GM18520 (cell line): ENCODE measurements around the gene RNF150.

Experiments
- ATAC-seq: cut with Tn5 transposase; IDR thresholded peaks from one replicate; pipeline ENCODE4 v1.9.1; 2021; ENCODE audit not compliant: unreplicated experiment

Gene RNF150

DNA sequence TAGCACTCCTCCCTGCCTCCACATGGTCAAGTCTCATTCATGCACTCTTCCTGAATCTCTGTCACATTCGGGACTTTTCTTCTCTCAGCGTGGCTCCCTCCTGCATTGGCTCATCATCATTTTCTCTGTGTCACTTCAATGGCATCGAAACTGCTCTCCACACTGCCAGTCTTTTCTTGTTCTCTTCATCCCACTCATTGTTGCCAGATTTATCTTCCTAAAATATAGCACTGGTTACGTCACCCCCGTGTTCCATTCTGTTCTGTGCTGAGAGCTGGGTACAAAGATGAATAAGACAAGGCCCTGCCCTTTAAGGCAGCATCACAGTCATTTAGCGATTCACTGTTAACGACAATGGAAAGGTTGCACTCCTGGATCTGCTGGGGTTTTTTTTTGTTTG, 202.7 kb downstream of the RNF150 start:
- ATAC-seq: no peak

DNA sequence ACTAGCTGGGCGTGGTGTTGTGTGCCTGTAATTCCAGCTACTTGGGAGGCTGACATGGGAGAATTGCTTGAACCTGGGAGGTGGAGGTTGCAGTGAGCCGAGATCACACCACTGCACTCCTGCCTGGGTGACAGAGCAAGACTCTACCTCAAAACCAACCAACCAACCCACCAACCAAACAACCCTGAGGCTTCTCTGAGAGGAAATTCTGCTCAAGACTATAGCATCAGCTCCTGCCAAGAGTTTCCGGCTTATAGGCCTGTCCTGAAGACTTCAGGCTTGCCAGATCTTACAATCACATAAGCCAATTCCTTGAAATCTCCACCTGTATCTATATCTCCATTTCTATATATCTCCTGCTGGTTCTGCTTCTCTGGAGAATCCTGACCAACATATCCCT, 203.3 kb downstream of the RNF150 start:
- no peak for ATAC-seq

DNA sequence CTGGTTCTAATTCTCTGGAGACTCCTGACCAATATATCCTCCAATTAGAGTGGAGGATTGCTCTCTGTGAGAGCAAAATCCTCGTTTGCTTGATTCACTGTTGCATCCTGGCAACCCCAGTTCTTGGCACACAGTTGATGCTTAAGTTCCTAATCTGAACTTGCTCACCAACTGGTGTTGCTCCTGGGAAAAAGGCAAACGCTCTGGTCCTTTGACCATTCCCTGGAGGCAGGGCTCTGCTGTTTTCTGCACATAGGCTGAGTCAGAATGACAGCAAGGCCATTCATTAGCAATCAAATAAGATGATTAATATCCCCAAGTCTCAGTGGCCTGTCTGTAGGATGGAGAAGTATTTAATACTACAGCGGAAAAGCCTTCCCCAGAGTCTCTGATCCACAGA, 204.4 kb downstream of the RNF150 start:
- no peak for ATAC-seq

DNA sequence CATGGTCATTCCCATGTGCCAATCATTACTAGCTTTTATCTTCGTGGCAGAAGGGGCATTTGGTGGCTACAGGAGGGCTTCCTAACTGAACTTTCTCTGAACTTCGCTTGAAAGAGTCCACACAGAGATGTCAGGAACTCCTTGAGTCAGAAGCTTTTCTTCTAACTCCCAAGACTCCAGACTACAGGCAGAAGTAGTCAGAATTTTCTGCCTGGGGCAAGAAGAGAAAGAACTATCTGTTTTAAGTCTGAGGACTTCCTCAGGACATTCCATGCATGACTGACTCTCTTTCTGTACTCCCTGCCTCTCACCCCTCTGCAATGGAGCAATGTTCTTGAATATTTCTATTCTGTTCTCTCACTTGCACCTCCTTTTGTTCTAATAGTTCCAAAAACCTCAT, 206.6 kb downstream of the RNF150 start:
- no peak for ATAC-seq

DNA sequence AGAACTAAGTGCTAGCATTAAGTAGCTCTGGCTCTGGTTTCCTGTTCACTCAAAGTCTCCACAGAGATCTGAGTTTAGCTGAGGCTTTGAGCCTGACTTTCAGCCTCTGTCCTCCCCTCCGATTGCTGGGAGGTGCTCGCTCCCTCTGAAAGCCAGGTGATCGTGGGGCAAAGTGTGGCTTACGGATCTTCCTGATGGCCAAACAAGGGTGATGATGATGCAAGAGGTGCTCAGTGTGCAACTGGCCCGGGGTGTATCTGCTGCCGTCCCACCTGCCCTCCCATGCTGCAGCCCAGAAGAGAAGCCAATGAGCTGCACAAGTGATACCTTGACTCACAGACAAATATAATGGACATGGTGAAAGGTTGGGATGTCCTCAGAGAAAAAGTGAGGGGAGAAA, 207.9 kb downstream of the RNF150 start:
- ATAC-seq: no peak

DNA sequence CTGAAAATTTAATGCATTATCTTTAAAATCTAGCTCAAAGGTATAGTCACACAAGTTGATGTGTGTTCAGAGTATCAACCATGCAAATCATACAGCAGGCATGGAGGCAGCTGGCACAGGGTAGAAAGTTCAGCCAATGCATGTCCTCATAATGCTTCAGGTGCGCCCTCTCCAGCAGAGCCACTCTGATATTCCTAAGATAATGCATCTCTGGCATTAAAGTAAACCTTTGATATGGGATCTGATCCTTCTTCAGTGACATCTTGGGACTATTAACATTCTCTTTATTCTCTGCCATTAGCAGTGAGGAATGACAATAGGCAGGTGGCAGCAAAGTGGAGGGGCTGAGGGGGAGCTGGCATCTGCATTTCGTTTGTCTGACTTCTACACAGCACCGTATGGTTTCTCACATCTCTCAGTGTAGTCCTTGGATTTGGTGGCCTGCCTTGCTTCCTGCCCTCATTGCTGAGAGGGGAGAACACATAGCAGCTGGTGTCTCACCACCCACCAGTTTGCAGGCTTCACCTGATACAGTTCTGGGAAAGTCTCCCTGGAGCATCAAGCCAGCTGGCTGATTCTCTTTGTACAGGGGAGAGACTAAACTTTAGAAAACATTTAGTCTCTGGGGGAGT, 208.4 kb downstream of the RNF150 start:
- no peak for ATAC-seq

DNA sequence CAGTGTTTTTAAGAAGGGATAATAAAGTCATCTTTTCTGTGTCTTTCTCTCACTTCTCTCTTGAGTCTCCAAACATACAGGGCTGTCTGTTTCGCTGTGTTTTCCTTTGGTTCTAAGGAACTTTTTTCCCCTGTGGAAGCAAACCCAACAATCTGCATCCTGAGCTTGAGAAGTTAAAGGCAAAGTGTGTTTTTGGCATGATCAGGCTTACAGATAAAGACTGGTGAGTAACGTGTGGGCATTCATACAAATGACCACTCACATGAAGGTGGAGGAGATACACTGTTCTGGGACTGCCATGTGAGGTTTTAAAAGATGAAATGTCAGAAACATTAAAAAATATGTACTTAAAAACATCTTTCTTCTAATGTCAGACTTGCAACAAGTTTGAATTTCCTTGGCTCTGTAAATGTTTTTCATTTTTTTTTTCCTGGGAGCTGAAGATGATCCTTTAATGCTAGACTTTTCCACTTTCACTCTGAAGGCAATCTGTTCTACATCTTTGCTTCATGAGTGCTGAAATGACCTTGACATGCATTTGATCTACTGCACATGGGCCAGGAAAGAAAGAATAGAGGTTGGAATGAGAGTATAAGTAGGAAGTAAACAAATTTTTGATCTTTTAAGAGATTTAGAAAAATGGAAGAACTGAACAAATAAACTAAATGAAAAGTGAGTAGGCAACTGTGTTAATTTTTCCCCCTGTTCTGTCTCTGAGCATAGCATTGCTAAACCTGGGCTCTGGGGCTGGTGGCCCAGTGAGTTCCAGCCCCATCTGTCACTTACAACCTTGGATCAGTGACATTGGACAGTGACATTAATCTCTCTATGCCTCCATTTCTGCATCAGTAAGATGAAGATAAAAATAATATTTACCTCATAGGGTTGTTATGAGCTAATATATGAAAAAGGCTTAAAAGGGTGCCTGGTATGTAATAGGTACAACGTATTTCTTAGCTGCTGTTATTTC, 226.0 kb downstream of the RNF150 start:
- ATAC-seq: no peak

DNA sequence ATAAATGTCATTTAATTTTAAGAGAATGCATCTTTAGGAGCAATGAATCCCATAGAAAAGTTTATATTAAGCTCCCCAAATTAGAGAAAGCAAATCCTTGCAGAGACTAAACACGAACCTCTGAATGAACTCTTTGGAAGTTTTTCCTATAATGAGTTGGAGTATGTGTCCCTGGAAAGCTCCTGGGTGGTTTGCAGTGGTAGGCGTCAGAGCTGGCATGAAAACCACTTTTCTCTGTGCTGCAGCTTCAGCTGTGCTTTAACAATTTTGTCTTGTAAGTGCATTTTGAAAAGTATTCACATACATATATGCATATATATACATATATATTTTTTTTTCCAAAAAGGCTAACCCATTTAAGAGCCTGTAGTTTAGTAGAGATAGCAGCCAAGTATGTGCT, 228.4 kb downstream of the RNF150 start:
- ATAC-seq: no peak

DNA sequence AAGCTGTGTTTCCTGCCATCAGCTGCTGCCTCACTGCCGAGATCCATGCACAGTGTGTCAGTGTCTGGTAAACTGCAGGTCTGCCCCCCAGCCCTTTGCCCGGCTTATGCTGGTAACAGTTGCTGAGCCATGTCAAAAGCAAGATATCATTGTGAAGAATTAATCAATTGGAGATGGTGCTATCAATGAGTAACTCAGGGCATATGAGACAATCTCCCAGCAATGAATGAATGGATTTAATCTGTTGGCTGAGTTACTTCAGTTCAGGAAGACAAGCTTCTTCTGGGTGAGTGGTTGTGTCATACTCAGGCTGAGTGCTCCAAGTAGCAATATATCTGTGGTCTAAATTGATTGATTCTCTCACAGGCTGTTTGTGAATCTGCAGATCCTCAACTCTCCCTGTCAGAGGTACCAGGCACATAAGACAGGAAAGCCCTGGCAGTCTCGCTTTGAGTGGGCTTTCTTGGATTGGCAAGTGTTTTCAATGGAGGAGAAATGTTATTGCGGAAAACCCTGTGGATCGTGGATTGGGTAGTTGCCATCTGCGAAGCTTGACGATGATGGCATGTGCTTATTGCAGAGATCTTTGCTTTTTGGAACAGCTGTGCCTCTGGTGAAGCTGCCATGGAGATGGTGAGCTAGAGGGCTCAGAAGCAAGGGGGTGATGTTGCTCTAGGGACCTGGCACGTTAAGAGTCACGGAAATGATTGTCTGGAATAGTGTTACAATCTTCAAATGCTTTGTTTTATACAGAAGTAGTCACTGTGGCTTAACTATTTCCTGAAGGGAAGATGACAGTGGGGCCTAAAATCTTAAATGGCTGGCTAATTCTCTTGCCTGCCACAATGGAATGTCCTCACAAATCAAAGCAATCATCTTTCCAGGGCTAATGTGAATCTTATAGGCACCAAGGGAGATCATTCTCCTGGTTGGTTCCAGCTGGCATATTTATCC, 229.5 kb downstream of the RNF150 start:
- no peak for ATAC-seq

DNA sequence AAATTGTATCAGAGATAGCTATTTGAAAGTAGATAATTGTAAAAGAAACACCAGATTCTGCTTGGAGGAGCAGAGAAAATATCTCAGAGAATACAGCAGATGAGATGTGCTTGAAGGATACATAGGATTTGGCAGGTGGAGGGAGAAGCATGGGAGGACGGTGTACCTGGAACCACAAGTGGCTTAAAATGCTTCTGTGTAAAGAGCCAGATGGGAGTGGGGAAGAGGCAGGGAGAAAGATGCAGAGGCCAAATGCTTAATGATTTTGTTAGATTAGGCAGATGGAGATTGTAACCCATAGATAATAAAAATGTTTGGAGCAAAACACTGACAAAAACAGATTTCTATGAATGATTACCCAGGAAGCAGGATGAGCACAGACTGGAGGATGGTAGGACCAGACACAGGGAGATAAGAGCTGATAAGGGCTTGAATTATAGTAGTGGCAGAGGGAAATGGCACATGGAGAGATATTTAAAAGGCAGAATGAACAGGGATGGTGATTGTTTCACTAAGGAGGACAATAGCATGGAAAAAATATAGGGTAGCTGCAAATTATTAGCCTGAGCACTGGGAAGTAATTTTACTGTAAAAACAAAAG, 231.4 kb downstream of the RNF150 start:
- ATAC-seq: no peak

DNA sequence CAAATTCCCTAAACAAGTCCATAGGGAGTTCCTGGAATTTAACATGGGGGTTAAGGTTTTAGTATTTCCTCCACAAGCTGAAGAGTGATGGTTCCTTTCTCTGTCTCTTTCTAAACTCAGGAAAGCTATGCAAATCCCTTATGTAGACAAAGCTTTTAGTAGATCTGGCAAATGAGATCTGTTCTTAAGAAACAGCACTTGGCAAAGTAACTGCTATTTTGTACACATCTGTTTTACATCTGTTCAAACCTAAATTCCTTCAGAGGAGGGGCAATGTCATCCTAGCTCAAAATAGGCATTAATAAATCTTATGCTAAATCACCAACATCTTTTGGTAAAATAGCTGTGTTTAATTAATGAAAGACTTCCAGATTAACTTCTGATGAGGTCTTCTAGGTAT, 239.3 kb downstream of the RNF150 start:
- no peak for ATAC-seq

DNA sequence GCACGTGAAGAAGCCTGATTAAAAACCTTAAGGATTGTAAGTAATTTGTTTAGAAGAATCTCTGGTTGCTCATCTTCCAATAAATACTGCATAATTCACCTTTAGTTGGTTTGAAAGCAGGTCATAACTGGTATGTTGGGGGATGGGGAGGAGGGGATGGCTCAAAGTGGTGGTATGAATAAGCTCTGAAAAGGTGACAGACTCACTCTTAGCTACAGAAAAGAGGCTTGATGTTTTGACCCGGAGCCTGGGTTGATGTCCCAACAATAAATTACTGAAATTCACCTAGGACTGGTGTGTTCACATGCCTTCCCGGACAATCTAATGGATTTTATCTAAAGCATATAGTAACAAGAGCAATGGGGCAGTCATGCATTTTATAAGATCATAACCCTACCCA, 245.2 kb downstream of the RNF150 start:
- no peak for ATAC-seq

DNA sequence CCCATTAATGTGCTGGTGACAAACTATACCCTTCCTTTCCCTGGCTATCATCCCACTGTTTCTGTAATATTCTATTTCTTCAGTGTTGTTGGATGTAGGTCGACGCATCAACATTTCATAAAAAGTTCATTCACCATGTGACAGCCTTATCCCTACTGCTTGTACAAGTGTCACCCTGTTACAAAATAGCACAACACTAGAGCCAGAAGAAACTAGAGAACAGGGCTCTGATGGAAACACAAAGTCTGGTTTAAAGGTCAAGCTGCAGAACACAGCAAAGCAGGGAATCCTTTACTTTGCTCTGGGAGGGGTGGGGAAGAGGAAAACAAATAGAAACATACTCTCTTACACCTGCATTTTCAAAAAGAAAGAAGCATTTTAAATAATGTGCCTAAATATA, 245.8 kb downstream of the RNF150 start:
- no peak for ATAC-seq

DNA sequence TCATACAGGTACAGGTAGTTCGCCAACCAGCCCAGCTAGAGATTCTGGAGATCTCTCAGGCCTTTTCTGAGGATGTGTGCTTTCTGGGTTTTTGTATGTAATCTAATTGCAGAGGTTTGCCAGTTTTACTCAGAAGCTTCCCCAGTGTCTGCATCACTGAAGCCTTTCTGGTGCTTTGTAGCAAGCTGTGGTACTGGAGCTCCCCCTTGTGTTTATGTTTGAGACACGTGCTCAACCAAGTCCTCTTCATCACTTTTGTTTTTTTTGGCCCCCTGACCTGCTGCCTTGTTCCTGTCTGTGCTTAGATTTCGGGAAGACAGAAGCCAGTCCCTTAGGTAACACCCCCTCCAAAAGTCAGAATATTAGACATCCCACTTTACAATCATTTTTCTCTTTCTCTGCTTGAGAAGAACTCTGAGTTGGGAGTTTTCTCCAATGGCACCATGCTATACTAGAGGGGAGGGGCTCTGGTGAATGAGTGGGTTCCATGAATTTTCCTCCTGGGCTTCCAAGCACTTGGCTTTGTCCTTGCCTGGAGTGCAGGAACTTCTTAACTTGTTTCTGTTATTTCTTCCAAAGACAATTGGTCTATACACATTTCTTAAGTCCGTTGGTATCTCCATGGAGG, 248.7 kb downstream of the RNF150 start:
- ATAC-seq: no peak

DNA sequence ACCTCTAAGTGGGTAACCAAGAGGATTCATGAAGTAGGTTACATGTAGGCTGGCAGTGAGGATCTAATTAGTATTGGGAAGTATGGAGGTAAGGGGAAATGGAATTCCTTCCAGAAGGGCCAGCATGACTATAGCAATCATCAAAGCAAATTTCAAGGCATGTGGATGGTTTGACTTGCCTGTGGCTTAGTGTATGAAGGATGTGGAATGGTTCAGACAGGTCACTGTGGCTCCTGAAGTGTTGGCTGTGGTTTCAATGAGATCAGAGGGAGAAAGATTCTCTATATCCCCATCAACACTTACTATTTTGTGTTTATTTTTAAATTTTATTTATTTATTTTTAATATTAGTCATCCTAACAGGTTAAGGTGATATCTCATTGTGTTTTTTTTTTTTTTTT, 255.5 kb downstream of the RNF150 start:
- ATAC-seq: no peak

DNA sequence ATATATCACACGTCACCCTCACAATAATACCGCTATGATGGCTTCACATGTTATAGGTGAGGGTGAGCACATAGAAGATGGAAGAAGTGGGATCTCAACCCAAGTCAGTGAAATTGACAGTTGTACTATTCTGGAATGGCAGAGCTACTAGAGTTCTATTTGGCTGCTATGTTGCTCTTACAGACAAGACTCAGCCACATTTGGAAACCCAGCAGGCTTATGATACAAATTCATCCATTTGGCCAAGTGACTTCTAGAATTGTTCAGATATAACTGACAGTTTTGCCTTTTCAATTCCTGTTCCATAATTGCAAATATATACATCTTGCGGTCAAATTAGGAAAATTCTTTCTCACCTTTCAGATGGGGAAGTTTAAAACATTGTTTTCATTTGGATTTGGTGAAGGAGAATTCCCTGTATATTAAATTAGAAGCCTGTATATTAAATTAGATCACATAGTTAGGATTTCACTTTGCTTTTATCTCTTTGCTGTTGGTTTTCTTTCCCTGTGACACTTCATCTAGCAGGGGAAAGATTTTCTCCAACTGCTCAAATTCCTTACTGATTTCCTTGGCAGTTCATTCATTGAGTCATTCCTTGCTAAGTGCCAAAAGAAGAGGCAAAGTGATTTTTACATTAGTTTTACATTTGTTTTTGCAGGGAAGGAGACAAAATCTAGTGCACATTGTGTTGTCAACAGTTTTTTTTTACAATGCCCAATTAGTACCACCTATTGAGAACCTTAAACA, 256.5 kb downstream of the RNF150 start:
- ATAC-seq: no peak

DNA sequence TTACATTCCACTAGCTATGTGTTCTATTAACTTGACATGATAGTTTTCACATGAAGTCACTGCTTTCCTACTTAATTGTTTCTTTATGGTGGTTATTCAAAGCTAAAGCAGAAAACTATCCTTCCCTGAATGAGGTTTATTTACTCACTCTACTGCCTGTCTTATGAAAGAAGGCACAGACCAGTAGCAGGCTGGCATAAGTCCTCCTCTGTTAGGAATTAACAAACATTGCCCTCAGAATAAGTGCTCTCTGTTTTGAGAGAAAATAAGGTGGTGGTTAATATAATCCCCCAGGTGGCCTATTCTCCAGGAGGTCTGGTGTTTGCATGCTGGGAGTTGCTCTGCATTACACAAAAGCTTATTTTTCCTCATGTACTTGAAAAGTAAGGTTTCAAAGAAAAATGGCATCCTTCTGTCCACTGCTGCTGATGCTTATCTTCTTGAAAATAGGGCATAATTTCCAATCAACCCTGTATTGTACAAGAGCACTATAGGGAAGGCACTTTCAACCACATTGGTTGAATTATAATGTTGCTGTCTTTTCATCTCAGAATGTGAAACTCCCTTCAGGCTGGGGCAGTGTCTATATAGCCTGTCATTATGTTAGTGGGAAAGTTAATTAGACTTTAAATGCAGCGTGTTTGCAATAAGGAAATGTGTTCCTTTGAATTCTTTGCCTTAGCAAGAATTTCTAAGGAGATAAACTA, 257.4 kb downstream of the RNF150 start:
- ATAC-seq: no peak

DNA sequence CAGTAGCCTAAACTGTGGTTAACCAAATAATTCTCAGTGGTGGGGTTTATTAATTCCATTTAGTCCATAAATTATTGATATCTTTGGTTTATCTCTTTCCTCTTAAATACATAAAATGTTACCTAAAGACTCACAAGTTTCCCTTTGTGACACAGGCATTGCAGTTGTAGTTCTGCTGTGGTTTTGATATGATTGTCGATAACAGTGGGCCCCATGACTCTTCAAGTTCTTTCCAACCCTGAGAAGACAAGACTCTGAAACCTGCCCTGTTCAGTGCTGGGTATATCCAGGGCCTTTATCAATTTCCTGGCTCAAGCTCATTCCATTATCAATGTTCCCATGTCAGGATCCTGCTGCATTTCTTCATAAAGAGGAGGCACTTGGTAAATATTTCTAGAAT, 259.2 kb downstream of the RNF150 start:
- ATAC-seq: no peak

DNA sequence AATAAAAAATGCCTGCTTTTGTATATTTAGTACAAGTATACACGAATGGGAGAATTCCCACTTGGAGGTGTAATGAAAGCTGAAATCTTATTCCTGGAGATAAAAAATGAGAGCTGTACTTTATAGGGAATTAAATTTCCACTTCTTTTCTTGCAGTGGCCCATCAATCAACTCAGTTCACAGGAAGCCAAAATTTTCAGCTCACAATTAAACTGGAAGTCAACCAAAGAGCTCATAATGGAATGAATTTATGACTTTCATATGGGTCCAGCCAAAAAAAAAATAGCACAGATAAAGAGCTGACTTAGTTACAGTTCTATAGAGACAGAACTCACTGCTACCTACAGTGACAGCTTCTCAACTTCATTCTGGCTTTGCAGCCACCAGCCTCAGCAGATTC, 261.9 kb downstream of the RNF150 start:
- ATAC-seq: no peak
